ENCODE measurements around the gene FAM81A.
"Not testable (repeated sequence)": the region's sequence is repeated elsewhere in the genome, so short reads cannot be mapped to it uniquely, and the experiment has no call there.

DNA sequence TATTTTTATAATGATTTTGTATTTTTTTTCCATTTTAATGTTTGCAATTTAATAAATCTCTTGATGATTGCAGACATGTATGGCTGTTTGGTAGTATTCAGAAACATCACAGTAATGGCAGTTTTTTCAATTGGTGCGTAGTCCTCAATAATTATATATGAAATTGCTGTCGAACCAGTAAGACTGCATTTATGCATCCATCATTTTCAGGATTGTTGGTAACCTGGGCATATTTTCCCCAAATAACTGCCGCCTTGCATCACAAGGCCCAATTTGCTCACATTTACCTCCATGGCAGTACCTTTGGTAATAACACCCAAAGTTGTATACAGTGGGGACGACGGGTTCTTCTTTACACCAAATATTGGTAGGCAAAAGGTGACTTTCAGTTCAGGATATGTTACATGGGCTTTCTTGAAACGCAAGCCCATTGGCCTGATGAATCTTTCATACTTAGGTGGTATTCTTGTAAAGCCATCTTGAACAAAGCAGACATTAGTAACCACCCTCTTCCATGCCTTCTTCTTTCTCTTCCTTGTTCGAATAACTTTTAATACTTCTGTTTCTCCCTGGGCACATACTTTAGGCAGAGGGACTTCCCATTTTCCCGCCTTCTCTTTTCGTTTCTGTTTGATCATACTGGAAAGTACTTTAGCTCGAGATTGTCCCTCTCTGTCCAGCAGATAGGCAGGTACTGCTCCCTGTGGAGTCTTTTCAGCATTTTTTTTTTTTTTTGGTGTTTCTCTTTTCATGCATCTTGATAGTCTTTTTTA is 36.7 kb upstream of the FAM81A start:
- TF ChIP-seq, protein P1, sequence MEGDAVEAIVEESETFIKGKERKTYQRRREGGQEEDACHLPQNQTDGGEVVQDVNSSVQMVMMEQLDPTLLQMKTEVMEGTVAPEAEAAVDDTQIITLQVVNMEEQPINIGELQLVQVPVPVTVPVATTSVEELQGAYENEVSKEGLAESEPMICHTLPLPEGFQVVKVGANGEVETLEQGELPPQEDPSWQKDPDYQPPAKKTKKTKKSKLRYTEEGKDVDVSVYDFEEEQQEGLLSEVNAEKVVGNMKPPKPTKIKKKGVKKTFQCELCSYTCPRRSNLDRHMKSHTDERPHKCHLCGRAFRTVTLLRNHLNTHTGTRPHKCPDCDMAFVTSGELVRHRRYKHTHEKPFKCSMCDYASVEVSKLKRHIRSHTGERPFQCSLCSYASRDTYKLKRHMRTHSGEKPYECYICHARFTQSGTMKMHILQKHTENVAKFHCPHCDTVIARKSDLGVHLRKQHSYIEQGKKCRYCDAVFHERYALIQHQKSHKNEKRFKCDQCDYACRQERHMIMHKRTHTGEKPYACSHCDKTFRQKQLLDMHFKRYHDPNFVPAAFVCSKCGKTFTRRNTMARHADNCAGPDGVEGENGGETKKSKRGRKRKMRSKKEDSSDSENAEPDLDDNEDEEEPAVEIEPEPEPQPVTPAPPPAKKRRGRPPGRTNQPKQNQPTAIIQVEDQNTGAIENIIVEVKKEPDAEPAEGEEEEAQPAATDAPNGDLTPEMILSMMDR (conservative IDR thresholded peaks at IDR 0.05 in 1 of 2, IDR thresholded peaks at IDR 0.05 in 1 of 2; ENCODE audit: extremely low read depth in 1 of 2, insufficient read depth in 1 of 2, low read depth in 1 of 2, low read length in 2 of 2), result not testable (repeated sequence)
- TF ChIP-seq EZH2 (IDR thresholded peaks at IDR 0.05; ENCODE audit: borderline replicate concordance, low read length), result not testable (repeated sequence)
